Epidermal melanocyte (primary cell): Measurements from ENCODE around the gene PLOD3.

ENCODE experiments used
- DNase-seq: peaks from one replicate; pipeline ENCODE4 v3.0.0; 2011; ENCODE audit warnings: low spot score; ENCODE audit not compliant: insufficient read length

Gene PLOD3

DNA sequence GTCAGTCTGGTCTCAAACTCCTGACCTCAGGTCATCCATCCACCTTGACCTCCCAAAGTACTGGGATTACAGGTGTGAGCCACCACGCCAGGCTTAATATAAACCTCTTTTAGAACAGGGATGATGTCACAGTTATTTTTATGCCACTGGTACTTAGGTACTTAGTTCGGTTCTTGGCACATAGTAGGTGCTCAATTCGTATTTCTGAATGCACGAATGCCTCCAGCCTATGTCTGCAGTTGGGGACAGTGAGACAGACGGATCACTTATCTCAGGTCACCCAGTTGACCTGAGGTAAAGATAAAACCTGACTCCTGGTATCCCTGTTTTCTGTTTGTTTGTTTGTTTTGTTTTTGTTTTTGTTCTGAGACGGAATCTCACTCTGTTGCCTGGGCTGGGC is 31.2 kb downstream of the PLOD3 start:
- DNase-seq: no peak

- no peak for DNase-seq
Observed at GRCh38 chr7:101185258-101185839, 32.0 kb downstream of the PLOD3 start.

GRCh38 chr7:101180130-101180755 is 37.1 kb downstream of the PLOD3 start, which contains the start of gene NAT16:
Gene NAT16 (minus strand): TSS chr7:101180293. CDS start chr7:101174807, 5,486 bp downstream.
- no peak for DNase-seq

DNA sequence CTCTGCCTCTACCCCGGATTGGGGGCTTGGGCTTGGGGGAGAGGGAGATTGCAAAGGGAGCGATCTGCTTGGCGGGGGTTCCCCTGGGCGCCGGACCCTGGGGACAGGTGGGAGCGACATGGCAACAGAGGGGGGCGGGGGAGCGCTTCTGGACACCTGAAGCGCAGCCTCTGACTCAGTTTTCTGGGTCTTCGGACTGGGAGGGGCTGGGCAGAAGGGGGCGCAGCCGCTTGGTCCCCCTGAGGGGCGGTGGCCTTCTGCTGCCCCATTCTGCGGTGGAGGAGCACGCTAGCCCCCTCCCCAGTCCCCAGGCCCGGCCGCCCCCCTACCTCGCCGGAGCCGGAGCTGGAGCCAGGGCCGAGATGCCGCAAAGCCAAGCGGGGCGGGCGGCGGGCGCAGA is 37.7 kb downstream of the PLOD3 start:
- no peak for DNase-seq

GRCh38 chr7:101179117-101179516 is 38.3 kb downstream of the PLOD3 start:
- DNase-seq: no peak

DNA sequence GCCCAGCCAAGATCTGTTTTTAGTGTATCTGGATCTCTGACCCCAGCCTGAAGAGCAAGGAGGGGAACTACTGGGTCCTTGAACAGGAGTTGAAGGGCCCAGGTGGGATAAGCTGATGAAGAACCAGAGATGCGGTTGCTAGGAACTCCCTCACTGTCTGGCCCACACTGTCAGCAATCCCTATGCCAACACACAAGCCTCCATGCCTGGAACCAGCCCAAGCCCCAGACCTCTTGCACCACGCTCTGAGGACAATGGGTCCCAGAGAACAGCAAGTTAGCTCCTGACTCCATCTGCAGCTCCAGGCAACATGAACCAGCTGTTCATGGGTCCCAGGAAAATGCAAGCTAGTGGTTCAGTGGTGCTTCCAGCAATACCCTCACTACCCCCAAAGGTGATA is 39.7 kb downstream of the PLOD3 start:
- DNase-seq: no peak

GRCh38 chr7:101175664-101176063 is 41.7 kb downstream of the PLOD3 start:
- no peak for DNase-seq

GRCh38 chr7:101174322-101174854 is 43.0 kb downstream of the PLOD3 start:
- DNase-seq: no peak

GRCh38 chr7:101173752-101174244 is 43.6 kb downstream of the PLOD3 start:
- no peak for DNase-seq

DNA sequence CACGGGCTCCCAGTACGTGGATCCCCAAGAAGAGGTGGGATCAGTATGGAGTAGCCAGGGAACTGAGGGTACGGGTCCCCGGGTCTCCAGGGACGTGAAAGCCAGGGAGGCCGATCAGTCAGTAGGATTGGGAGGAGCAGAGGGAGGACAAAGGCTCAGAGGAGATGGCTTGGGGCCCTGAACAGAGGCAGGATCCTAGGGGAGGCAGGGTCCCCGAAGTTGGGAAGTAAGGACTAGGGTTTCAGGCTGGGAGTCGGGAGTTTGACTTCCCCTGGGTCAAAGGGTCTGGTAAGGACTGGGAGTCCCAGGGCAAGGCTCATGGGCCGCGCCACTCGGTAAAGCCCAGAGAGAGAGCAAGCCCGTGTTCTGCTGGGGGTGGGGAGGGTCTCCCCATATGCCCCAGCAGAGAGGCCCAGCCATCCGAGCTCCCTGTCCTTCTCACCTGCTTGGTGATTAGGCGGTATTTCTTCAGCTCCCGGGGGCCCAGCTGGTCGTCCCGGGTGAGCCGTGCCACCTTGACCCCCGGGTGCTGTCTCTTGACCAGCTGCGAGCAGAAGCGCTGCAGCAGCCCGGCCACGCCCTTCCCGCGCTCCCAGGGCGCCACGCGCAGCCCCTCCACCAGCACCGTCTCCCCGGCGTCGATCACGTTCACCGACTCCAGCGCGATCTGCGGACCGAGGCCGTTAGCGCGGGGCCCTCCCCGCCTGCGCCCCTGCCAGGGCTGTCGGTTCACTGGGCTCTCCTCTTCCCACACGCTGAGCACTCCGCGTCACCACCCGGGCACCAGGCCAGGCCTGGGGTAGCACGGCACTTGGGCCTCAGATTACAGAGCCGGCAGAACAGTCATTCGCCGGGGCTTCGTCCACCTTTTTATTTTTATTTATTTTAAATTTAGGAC is 44.3 kb downstream of the PLOD3 start:
- no peak for DNase-seq

DNA sequence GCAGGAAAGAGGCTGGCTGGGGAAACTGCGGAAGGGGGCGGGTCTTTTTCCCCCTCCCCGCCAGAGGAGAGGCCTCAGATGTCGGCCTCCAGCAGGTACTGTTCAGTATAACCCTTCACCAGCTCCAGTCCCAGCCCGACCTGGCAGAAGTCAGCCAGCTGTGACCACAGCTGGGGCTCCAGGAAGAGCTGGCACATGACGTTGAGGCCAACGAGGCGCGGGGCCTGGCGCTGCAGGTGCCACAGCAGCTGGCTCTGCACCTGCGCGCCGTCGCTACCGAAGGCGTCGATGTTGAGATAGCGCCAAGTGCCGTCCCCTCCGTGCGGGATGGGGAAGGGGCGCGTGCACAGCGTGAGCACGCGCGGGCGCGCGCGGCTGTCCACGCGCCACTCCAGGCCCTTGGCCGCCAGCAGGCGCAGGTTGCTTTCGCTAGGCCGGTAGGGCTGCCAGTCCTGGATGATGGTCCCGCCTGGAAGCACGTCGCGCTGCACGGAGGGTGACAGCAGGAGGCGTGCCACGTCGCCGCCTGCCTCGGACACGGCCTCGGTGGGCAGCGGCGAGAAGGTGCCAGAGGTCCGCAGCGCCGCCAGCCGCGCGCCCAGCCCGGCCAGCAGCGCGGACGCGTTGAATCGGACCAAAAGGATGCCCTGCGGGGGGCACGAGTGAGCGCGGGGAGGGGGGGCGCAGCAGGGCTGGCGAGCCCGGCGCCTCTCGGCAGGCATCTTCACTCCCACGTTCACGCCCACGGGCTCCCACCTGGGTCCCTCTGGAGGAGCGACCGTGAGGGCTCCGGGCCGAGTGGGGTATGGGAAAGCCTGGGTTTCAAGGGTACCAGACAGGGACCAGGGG is 45.2 kb downstream of the PLOD3 start:
- no peak for DNase-seq

DNA sequence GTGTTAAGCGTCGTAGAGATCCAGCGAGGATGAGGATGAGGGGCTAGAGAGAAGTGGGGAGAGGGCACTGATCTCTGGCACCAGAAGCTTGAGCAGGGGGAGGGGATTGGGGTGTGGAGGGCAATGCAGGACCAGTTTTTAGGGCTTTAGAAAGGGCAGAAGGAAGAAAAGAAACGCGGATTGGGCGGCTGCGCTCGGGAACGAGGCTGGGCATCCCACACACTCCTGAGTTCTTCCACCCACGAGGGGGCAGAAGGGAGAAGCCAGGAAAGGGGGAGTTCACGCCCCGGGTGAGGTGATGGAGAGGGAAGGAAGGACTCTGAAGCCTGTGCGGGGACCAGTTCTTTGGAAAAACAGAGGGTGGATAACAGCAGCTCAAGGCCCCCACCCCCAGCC is 45.9 kb downstream of the PLOD3 start:
- no peak for DNase-seq

DNA sequence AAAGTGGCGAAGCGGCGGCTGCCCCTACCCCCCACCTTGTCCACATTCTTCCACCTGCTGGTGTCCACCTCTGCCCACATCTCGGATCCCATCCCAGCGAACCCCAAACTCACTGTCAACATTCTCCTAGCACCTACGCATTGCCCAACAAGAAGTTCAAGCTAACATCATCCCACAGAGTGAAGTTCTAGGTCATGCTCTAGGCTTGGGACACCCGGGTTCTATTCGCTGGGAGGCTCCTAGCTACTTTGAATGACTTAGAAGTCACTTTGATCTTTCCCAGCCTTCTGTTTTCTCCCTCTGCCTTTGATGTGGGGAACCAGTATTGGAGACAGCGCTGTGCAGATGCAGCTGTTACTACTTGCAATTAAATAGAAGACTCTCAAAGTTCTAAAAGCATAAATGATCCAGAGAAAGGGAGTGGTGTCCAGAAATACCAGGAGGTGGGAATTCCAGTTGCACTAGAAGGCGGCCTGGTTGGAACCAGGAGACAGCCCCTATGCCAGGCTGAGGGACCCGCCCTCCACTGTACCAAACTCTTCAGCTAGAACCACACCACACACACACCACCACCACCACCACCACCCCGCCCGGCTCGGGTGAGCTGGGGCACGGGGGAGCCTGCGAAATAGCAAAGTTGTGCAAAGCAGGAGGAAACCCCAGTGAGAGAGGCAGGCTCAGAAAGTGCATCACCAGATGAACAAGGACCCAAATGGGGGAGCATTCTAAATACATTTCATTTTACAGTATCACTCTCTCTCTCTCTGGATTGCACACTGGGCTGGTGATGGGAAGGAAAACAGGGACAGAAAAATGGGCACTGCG is 46.6 kb downstream of the PLOD3 start:
- DNase-seq: no peak

- DNase-seq: peak; percentile 71
Observed at GRCh38 chr7:101169838-101170551, 47.4 kb downstream of the PLOD3 start.

- peak; percentile 14 for DNase-seq
Observed at GRCh38 chr7:101169110-101169837, 48.1 kb downstream of the PLOD3 start.

DNA sequence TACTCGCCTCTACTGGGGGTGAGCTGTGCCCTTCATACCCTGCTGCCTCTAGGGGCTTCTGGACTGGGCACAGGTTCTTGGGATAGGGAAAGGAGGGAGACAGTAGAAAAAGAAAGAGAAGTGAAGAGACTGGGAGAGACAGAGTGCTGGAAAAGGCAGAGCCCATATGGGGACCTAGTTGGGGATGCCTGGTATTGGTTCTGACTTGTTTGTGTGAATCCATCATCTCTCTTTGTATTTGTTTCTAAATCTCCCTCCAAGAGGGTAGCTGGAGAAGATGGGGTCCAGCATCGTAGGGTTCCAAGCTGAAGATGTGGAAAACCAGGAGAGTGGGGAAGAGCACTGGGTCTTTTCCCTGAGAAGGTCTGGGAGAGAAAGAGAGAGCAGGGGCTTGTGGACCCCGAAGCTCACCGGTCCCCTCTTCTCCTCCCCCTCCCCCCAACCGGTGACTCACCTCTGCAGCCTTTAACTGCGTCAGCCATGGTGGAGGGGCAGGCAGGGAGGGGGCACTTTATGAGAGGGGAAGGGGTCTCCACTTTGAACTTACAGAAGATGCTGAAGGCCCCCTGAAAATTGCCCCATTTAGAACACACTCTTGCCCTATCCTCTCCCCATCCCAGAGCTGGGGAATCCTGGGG is 48.9 kb downstream of the PLOD3 start:
- no peak for DNase-seq

DNA sequence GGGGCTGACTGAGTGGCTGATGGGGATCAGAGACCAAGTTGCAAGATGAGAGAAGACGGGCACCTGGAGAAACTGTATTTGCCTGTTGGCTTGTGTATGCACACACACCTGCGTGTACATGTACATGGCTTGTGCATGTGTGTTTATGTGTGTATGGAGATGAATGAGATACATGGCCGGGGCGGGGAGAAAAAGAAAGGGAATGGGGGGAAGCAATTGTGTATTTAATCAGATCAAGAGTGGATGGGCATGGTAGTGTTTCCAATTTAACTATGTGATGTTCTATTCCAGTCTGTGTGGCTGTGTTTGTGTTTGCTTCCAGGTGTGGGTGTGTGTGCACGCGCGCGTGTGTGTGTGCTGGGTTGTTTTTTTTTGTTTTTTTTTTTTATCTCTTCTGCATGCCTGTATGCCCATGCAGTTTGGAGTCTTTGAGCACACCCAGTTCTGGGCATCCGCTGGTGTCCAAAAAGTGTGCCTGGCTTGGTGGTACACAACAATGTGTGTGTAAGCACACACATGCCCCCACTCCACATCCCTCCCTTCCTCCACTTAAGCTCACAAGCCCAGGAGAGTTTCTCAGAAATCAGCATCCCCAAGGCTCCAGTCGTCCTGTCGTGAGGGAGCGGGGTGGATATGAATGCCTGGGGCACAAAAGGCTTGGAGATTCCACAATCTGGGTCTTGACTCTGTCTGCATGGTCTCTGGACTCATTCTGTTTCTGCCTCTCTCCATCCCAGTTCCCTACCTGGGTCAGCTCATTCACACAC is 49.6 kb downstream of the PLOD3 start:
- DNase-seq: peak; percentile 14
